NCI-H524 (cell line): ENCODE measurements around the gene ARSG.
"Not testable (repeated sequence)": the region's sequence is repeated elsewhere in the genome, so short reads cannot be mapped to it uniquely, and the experiment has no call there.

ENCODE experiments used
- DNase-seq, 2 experiments: peaks; one replicate each; lab custom pipeline; 2025; lab: John Stamatoyannopoulos, UW

Gene ARSG

GRCh38 chr17:68277807-68278206 is 13.5 kb upstream of the ARSG start:
- DNase-seq = no peak

GRCh38 chr17:68281965-68282364 is 9.3 kb upstream of the ARSG start:
- not testable (repeated sequence) for DNase-seq

DNA sequence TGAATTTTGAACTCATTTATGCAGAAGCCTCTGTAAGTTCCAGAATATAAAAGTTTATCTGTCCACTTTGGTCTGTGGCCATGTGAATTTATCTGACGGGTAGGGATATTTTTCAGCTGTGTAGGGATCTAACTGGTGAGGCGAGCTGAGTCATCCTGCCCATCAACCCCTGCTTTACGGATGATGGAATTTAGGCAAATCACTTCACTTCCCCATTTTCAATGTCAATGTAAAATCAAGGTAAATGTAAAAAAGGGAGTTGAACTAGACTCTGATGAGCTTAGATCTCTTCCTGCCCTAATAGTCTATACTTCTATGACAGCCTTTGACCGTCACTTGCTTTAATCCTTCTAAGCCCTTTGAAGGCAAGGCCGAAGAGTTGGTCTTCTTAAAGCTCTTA is 2.9 kb upstream of the ARSG start:
- DNase-seq = no peak

DNA sequence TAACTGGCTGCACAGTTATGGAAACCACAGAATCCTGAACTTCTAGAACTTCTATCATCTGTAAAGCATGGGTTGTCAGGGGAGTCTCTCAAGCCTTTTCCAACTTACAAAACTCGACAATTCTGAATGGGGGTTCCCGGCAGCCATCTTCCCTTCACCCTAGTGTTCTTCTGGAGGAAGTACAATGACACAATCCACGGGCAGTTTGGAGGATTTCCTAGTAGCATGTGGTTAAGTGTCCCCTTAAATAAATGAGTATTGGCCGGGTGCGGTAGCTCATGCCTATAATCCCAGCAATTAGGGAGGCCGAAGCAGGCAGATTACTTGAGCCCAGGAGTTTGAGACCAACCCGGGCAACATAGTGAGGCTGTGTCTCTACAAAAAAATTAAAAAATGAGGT is 2.5 kb upstream of the ARSG start:
- peak in 1 of 2 experiments; percentile 31 for DNase-seq

DNA sequence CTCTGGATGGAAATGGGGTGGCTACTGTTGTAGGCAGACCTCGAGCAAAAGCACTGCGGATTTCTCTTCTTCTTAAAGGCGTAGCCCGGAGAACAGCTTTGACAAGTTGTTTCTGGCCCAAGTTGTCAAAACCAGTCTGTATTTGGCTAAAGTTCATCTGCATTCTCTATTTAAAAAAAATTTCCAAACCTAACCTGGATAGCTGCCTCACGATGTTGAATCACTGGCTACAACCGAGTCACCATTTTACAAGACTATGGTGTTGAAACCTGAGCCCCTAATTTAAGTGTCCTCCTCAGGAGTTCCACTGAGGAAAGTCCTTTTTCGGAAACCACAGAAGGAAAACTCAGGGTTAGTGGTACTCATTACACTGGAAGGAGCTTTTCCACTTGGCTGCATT is 1.8 kb upstream of the ARSG start:
- no peak for DNase-seq

DNA sequence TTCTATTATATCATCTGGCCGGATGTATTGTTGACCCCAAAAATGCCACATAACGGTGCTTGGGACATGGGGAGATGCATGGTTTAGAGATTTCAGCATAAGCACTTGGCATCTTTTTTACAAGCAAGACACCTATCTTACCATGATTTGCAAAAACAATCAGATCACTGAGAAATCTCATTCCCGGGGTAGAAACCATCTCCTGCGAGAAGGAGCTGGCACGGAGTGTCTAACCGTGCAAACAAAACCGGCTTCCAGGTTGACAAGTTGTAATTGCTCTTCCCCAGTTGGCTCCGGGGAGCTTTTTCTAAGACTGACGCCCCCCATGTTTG is 1.4 kb upstream of the ARSG start:
- DNase-seq = no peak

- DNase-seq = peak; percentile 16 to 39
These were observed 884 bp upstream of the ARSG start for GRCh38 chr17:68290268-68290954.

GRCh38 chr17:68291836-68292688 is 767 bp downstream of the ARSG start:
- peak; percentile 79 to 93 for DNase-seq

GRCh38 chr17:68292689-68293040 is 1.4 kb downstream of the ARSG start:
- DNase-seq = peak; percentile 30 to 73

DNA sequence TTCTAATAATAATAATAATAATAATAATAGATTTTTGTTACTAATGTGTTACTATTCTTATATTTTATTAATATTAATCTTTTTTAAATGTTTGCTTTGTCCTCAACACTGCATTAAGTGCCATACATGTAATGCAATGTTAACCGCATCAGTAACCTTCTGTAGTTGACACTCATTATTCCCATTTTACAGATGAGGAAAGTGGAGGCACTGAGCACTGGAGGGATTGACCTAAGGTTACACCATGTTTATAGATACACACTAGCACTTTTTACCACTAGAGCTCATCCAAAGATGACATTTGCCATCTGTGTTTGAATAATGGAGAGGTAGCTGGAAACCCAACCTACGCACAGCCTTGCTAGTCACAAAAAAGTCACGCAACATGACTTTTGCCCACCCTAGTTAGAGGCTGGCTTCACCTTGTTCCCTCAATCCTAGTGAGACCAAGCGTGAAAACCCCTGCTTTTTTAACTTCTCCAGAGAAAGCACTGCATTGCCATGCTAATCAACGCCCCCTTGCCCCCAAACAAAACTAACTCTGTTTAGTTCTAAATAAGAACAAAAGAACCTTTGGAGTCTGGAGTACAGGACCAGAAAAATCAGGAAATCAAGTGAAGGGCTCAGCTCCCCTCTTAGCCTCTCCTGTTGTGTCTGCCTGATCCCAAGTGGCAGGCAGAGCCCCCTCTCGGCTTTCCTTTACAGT is 2.3 kb downstream of the ARSG start:
- no peak for DNase-seq

DNA sequence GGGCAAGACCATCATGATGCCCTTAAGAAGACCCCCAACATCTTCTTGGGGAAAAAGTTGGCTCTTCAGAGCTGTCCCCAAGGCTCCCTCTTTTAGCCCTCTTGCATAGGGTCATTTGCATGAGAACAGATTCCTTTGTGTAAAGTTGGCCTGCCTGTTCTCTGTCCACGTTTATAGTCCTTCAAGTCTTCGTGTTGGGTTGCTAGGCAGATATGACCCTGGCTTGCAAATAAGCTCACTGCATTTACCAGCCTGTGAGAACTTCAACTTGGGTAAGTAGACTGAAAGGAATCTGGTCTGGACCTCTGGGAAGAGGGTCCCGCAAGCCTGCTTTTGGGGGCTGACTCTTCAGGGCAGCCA is 2.9 kb downstream of the ARSG start:
- DNase-seq = no peak

- DNase-seq = no peak
These were observed 3.3 kb downstream of the ARSG start for GRCh38 chr17:68294617-68295016.

- DNase-seq = no peak
These were observed 3.8 kb downstream of the ARSG start for GRCh38 chr17:68295086-68295485.

DNA sequence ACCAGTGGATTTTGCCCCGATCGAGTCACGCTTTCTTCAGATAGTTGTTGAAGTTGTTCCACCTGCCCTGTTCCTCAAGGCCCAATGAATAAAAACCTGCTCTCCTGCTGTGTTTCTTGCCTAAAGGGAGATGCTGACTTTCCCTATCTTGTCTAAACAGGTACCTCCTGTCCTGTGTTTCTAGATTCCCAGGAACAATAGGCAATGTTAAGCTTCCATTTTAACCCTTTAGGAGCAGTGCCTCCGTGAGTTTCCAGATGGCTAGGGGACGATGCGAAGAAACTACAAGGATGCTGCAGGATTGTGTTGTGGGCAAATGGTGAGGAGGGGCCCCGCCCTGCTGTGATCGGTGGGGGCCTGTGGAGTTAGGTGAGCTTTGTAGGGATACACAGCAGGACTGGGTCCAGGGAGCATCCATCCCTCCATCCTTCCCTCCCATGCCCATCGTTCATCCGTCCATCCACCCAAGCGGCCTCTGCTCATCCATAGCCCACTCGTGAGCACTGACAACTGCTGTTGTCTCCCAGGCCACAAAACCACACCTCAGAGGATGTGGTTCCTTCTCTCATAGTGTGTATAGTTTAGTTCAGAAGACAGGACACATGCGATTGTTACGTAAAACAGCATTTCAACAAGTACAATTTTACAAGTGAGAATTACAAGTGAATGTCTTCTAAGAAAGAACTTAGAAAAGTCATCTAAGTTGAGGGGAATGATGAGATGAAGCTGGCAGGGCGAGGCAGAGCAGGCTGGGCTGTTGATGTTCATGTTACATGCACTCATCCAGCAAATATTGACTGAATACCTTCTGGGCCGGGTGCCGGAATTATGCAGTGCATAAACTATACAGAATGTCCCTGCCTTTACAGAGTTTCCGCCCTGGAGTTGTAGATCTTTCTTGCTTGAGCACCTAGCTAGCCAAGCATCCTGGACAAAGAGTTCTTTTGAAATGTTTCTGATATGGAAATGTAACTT is 5.2 kb downstream of the ARSG start:
- no peak for DNase-seq

DNA sequence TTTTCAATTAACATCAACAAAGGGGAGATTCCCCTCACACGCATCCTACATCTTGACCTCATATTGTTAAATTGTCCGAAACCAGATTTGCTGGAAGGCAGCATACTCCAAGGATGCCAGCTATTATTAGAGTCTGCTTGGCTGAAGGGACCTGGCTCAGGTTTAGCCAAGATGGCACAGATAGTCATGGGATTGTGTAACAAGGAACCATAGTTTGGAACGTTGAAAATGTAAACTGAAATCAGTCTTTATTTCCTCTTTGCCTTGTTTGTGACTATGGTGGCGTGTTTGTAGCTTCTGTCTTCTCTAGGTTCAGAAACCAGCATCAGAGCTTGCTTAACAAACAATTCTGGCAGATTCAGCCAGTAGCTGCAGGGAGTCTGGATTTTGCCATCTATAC is 5.9 kb downstream of the ARSG start:
- no peak for DNase-seq

DNA sequence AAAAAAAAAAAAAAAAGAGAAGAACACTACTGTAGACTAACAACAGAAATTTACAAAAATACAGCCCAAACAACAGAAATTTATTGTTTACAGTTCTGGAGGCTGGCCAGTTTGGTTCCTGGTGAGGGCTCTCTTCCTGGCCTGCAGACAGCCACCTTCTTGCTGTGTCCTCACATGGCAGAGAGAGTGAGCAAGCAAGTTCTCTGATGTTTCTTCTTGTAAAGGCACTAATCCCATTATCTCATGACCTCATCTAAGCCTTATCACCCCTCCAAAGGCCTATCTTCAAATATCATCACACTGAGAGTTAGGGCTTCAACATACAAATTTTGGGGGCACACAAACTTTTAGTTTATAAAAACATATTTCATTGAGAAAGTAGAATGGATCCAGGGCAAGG is 7.3 kb downstream of the ARSG start:
- no peak for DNase-seq

DNA sequence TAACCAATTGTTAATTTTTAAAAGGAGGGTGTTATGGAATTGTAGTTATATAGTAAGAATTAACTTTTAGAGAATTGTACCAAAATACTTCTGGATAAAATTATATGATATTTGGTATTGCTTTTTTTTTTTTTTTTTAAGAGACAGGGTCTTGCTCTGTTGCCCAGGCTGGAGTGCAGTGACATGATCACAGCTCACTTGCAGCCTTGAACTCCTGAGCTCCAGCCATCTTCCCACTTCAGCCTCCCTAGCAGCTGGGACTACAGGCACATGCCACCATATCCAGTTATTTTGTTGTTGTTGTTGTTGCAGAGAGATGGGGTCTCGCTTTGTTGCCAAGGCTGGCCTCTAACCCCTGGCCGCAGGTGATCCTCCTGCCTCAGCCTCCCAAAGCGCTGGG is 8.5 kb downstream of the ARSG start:
- no peak for DNase-seq

DNA sequence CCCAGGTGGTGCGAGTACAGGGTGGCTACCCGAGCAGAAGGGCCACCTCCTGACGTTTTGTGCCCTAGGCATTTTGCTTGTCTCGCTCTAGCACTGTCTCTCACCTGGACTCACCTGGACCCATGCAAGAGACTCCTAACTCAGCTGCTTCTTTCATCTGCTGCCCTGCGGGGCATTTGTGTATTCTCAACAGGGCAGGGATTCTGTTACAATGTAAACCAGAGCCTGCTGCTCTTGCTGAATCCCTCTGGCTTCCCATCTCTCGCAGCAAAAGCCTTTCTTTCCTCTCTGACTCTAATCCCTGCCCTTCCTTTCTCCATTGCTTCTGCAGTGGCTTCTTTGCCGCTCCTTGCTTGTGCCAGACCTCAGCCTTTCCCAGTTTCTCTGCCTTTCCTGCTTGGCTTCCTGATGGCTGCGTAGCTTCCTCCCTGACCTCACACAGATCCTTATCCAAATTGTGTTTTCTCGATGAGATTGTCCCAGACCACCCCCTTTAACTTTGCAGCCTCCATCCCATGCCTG is 10.2 kb downstream of the ARSG start:
- DNase-seq = peak in 1 of 2 experiments; percentile 23

DNA sequence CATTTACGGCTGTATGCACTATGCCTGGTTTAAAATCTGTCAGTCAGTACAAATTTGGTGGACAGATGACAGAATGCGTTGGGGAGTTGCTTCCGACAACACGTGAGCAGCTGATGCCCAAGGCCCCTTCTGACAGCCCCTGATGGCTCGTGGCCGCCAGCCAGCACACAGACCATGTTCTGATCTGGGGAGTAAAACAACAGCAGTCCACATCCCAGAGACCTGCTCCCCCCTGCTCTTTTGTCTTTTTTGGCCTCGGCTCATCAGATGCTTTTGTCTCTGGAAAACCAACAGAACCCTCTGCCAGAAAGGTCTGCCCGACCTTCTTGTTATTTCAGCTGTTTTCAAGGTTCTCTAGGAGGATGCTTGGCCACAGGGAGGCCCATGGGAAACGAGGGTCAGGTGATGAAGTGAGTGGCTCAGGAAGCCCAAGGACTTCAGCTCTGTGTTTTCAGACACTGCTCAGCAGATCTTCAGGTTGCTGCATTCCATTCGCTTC is 10.8 kb downstream of the ARSG start:
- DNase-seq = peak in 1 of 2 experiments; percentile 61

DNA sequence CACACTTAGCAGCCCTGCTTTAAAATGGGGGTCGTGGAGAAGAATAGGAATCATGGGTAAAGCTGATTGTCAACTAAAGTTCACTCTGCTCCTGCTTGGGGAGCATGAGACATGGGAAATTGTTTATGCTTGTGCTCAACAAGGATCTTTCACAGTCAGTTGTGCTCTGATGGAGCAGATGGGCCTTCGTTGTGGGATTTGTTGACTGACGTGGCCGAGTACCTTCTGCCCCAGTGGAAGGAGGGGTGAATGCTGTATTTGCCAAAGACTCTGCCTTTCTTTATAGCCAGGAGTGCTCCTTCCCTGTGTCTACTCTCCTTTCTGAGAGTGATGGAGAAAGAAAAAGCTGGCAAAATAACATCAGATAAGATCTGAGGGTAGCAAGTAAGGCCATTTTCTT is 11.4 kb downstream of the ARSG start:
- peak; percentile 38 to 81 for DNase-seq

GRCh38 chr17:68304706-68305105 is 13.4 kb downstream of the ARSG start:
- no peak for DNase-seq

DNA sequence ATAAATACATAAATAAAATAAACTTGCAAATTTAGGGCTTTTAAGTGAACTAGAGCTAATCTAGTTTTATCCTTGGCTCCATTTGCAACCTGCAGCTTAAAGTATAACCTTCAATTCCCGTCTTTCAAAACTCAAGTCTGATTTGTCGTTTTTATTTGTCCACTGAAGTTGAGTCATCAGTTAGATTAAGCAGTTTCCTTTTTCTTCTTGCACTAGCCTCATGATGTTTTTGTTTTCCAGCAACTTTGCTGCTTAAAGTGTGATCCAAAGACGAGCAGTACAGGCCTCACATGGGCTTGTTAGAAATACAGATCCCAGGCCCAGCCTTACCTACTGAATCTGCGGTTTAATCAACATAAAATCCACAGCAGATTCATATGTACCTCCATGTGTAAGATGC is 13.8 kb downstream of the ARSG start:
- no peak for DNase-seq
